GM19035 (cell line): ENCODE data around the gene ITM2C.
A peak's percentile ranks its signal among the peaks of the same experiment; 100 is the strongest.

Source experiments
- ATAC-seq: cut with Tn5 transposase; IDR thresholded peaks from one replicate; pipeline ENCODE4 v1.9.1; 2021; ENCODE audit not compliant: unreplicated experiment

The ITM2C gene

DNA sequence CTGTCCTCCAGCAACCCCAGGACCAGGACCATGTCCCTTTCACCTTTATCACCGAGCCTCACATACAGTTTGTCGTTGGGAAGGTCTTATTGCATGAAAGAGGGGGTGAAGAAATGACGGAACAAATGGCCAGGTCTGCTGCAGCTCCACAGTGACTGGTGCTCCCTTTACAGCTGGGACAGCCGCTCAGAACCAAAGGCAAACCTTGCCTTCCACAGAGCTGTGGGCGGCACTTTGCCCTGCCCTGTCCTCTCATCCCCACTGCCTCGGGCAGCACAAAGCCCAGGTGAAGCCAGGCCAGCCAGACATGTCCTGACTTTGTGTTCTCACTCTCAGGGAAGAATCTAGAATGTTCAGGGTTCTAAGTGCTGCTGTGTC lies 59.3 kb downstream of the ITM2C start:
- ATAC-seq: no peak

DNA sequence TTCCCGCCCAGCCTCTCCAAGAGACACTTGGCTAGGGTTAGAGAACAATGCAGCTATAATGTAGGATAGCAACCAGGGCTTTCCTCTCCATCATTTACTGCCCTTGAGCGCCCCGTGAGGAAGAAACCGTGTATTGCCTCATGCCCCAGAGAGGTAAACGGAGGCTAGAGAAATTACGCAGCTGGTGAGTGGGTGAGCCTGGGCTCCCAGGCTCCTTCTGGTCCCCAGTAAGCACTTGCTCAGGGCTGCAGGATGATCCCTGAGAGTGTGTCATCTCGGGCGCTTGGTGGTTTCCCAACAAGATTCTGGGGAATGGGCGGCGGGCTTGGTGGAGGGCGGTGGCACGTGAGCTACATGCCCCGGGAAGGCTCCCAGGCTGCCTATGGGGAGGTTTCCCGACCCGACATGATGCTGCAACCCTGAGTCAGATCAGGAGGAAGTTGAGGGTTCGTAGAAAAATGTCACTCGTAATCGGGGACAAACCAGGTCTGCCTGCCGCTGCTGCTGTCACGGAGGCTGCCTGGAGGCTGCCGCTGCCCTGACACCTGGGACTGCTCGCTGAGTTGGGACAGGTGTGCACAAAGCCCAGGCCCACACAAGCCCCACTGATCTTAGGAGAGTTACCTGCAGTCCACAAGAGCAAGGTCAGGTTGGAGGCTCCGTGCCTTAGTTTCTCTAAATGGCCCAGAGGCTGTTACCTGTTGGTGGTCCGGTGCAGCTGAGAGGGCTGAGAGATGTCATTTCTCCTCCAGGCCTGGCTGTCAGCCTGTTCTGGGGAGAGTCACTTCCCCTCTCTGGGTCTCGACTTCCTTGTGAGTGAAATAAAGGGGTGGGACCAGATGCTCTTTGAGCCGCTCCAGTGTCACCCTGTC lies 60.0 kb downstream of the ITM2C start, which contains the start of gene GPR55:
Gene GPR55, minus strand, starts transcription at position 773 of the 872 bp plus-strand sequence. CDS start 14,280 bp downstream, outside the sequence.
- peak; percentile 42 for ATAC-seq

DNA sequence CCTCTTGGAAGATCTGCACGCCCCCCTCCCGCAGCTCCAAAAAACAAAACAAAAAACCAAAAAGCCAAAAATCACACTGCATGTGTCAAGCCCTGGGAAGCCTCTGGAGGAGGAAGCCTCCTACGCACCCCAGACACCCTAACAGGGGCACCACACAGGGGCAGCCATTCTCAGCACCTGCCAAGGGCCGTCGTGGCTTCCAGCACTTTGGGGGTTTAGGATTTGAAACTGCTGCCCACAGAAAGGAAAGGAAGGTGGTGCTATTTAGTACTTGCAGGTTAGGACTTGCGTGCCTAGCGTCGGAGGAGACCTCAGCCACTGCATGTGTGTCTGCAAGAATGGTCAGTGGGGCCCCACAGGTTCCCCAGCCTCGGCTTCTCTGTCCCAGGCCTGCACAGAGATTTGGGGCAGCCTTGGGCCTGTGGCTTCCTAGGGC lies 60.7 kb downstream of the ITM2C start:
- ATAC-seq: peak; percentile 32

DNA sequence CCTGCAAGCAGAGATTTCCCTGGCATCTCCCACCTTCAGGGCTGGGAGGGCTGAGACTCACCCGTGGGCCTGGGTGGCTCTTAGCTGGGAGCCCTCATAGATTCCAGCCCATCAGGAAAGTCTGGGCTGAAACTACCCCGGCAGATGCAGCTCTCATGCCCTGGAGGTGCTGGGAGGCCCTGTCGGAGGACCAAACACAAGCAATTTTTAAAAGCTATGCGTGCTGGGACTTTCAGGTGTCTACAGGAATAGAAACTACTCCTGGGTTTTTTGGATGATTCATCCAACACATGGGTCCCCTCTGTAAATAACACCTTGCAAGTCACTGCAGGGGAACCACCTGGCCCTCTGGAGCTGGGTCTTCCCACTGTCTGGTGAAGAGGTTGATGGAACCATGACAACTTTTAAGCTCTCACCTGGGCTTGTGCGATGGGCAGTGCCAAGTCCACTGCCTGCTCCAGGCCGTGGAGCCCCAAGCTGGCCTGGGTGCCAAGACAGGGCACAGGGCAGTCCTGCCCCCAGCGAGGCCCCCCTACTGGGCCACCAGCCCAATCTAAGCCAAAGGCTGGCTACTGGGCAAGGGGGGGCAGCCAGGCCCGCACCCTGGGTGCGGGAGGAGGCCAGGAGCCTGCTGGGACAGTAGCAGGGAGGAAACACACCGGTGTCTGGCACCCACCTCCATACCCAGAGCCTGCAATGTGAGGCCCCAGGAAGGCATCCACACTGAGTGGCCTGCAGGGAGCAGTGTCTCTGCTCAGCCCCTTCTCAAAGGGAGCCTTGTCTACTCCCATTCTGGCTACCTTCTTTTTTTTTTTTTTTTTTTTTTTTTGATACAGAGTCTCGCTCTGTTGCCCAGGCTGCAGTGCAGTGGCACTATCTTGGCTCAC lies 61.4 kb downstream of the ITM2C start:
- ATAC-seq: peak; percentile 36

DNA sequence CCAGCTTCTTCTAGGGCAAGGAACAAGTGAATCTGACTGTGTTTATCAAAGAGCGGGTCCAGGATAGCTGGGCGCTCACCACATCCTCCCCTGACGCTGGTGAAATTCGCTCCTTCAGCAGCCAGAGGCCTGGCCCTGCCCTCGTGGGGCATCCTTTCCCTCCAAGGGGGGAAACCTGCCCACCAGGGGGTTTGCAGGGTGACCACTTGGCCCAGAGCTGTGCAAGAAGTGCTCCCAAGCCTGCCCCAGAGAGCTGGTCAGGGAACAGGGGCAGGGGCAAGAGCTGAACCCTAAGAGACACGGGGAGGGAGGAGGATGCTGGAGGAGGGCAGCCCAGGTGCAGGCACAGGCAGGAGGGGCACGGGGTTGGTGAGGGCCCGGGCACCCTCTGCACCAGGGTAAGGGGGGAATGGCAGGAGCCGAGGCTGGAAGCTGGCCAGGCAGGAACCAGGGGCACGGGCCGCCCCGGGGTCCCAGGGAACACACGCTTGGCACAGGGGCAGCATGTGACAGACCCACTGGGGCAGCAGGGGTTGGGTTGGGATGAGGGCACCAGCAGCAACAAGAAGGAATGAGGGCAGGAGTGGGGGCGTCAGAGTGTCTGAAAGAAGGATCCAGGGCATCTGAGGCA lies 63.1 kb downstream of the ITM2C start:
- ATAC-seq: no peak
